ENCODE measurements around the gene NOS1.

Gene NOS1

DNA sequence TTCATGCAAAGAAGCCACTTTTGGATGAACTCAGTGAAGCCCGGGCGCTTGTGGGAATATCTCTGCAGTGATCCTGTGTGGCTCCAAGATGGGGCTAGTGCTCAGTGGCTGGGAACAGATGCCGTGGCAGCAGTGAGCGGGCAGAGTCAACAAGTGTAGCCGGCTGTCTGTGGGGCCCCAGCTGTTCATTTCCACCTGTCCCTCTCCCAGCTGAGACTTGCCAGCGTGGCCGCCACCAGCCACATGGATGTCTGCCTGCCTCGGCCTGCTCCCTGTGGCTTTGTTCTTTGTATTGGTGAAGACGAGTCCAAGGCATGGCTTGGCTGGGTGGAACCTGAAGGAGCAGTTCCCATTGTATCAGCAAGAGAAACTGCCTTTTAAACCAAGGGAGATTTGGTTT lies 77.3 kb downstream of the NOS1 start:
- ATAC-seq = no peak
- TF ChIP-seq, protein P1, sequence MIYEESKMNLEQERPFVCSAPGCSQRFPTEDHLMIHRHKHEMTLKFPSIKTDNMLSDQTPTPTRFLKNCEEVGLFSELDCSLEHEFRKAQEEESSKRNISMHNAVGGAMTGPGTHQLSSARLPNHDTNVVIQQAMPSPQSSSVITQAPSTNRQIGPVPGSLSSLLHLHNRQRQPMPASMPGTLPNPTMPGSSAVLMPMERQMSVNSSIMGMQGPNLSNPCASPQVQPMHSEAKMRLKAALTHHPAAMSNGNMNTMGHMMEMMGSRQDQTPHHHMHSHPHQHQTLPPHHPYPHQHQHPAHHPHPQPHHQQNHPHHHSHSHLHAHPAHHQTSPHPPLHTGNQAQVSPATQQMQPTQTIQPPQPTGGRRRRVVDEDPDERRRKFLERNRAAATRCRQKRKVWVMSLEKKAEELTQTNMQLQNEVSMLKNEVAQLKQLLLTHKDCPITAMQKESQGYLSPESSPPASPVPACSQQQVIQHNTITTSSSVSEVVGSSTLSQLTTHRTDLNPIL (CRISPR knock-in tag; IDR thresholded peaks at IDR 0.05; ENCODE audit: low read depth) = no peak
- TF ChIP-seq, protein P2, sequence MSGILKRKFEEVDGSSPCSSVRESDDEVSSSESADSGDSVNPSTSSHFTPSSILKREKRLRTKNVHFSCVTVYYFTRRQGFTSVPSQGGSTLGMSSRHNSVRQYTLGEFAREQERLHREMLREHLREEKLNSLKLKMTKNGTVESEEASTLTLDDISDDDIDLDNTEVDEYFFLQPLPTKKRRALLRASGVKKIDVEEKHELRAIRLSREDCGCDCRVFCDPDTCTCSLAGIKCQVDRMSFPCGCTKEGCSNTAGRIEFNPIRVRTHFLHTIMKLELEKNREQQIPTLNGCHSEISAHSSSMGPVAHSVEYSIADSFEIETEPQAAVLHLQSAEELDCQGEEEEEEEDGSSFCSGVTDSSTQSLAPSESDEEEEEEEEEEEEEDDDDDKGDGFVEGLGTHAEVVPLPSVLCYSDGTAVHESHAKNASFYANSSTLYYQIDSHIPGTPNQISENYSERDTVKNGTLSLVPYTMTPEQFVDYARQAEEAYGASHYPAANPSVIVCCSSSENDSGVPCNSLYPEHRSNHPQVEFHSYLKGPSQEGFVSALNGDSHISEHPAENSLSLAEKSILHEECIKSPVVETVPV (CRISPR knock-in tag; IDR thresholded peaks at IDR 0.05) = no peak
- TF ChIP-seq ZNF70 (CRISPR knock-in tag; IDR thresholded peaks at IDR 0.05) (no peak), ESRRG (CRISPR knock-in tag; IDR thresholded peaks at IDR 0.05) (no peak), ZFP3 (CRISPR knock-in tag; IDR thresholded peaks at IDR 0.05) (no peak)
- TF ChIP-seq, protein P3, sequence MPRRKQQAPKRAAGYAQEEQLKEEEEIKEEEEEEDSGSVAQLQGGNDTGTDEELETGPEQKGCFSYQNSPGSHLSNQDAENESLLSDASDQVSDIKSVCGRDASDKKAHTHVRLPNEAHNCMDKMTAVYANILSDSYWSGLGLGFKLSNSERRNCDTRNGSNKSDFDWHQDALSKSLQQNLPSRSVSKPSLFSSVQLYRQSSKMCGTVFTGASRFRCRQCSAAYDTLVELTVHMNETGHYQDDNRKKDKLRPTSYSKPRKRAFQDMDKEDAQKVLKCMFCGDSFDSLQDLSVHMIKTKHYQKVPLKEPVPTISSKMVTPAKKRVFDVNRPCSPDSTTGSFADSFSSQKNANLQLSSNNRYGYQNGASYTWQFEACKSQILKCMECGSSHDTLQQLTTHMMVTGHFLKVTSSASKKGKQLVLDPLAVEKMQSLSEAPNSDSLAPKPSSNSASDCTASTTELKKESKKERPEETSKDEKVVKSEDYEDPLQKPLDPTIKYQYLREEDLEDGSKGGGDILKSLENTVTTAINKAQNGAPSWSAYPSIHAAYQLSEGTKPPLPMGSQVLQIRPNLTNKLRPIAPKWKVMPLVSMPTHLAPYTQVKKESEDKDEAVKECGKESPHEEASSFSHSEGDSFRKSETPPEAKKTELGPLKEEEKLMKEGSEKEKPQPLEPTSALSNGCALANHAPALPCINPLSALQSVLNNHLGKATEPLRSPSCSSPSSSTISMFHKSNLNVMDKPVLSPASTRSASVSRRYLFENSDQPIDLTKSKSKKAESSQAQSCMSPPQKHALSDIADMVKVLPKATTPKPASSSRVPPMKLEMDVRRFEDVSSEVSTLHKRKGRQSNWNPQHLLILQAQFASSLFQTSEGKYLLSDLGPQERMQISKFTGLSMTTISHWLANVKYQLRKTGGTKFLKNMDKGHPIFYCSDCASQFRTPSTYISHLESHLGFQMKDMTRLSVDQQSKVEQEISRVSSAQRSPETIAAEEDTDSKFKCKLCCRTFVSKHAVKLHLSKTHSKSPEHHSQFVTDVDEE (CRISPR knock-in tag; IDR thresholded peaks at IDR 0.05) = no peak
- TF ChIP-seq, protein P4, sequence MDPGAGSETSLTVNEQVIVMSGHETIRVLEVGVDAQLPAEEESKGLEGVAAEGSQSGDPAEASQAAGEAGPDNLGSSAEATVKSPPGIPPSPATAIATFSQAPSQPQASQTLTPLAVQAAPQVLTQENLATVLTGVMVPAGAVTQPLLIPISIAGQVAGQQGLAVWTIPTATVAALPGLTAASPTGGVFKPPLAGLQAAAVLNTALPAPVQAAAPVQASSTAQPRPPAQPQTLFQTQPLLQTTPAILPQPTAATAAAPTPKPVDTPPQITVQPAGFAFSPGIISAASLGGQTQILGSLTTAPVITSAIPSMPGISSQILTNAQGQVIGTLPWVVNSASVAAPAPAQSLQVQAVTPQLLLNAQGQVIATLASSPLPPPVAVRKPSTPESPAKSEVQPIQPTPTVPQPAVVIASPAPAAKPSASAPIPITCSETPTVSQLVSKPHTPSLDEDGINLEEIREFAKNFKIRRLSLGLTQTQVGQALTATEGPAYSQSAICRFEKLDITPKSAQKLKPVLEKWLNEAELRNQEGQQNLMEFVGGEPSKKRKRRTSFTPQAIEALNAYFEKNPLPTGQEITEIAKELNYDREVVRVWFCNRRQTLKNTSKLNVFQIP (CRISPR knock-in tag; IDR thresholded peaks at IDR 0.05; ENCODE audit: borderline replicate concordance, low read depth) = no peak

DNA sequence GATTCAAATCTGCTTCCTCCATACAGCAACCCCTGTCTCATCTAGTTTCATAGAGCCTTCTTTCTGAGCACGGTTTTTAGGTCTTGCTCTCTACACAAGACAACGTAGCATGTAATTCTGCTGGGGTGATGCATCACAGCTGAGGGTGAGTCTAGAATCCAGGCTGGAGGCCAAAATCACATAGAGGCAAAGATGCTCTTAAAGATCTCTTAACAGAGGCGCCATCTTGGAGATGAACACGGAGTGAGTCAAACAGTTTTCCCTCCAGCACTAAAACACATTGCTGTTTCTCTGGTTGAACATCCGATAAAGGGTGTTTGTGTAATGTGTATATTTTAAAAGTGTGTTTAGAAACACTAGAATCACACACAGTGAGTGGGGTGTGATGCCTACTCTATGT lies 78.9 kb downstream of the NOS1 start:
- ATAC-seq = no peak
- TF ChIP-seq ESRRG (CRISPR knock-in tag; IDR thresholded peaks at IDR 0.05) (no peak), ZFP30 (CRISPR knock-in tag; IDR thresholded peaks at IDR 0.05) (no peak), ZNF565 (CRISPR knock-in tag; conservative IDR thresholded peaks at IDR 0.05; ENCODE audit: low read depth) (no peak), TCF4 (CRISPR knock-in tag; IDR thresholded peaks at IDR 0.05; ENCODE audit: borderline replicate concordance) (no peak), BACH2 (CRISPR knock-in tag; IDR thresholded peaks at IDR 0.05; ENCODE audit: borderline replicate concordance) (no peak), SNAI2 (CRISPR knock-in tag; IDR thresholded peaks at IDR 0.05) (no peak), OSR1 (CRISPR knock-in tag; IDR thresholded peaks at IDR 0.05) (no peak), ZC3H10 (CRISPR knock-in tag; IDR thresholded peaks at IDR 0.05) (no peak), ZNF8 (CRISPR knock-in tag; IDR thresholded peaks at IDR 0.05) (no peak), ISL1 (CRISPR knock-in tag; IDR thresholded peaks at IDR 0.05) (no peak)
- TF ChIP-seq, protein P3 (CRISPR knock-in tag; IDR thresholded peaks at IDR 0.05) = no peak
- TF ChIP-seq, protein P5, sequence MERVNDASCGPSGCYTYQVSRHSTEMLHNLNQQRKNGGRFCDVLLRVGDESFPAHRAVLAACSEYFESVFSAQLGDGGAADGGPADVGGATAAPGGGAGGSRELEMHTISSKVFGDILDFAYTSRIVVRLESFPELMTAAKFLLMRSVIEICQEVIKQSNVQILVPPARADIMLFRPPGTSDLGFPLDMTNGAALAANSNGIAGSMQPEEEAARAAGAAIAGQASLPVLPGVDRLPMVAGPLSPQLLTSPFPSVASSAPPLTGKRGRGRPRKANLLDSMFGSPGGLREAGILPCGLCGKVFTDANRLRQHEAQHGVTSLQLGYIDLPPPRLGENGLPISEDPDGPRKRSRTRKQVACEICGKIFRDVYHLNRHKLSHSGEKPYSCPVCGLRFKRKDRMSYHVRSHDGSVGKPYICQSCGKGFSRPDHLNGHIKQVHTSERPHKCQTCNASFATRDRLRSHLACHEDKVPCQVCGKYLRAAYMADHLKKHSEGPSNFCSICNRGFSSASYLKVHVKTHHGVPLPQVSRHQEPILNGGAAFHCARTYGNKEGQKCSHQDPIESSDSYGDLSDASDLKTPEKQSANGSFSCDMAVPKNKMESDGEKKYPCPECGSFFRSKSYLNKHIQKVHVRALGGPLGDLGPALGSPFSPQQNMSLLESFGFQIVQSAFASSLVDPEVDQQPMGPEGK (CRISPR knock-in tag; IDR thresholded peaks at IDR 0.05; ENCODE audit: borderline replicate concordance) = no peak

DNA sequence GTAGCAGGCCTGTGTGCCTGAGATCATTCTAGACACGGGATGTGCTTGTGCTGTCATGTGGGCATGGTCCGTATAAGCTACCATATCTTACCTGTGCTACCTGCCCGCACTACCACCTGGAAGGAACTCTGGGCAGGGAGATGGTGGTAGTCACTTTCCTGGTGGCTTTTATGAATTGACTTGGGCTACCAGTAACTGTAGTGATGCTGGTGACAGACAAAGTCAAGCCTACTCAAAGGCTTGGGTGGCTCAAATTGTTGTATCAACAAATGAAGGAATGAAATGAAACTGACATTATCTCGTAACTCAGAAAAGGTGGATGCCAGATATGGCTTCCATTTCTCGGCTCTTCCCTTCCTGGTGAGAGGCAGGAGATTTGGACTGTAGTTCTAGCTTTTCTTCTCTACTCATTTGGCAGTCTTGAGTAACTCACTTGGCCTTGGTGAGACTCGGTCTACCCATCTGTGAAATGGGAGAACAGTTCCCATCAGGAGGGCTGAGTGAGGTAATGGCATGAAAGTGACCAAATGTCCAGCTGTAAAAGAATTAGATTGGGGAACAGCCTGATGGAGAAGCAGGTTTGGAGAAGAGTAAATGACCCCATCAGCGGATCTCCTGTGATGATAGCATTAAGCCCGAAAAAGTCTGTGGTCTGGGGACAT lies 81.3 kb downstream of the NOS1 start:
- ATAC-seq = no peak
- TF ChIP-seq ESRRG (CRISPR knock-in tag; IDR thresholded peaks at IDR 0.05) = no peak
- TF ChIP-seq ZC3H10 (CRISPR knock-in tag; IDR thresholded peaks at IDR 0.05) = no peak
- no peak for TF ChIP-seq PPARA (CRISPR knock-in tag; IDR thresholded peaks at IDR 0.05; ENCODE audit: borderline replicate concordance)
- TF ChIP-seq BACH2 (CRISPR knock-in tag; IDR thresholded peaks at IDR 0.05; ENCODE audit: borderline replicate concordance) = no peak
- TF ChIP-seq SNAI2 (CRISPR knock-in tag; IDR thresholded peaks at IDR 0.05) = no peak
- TF ChIP-seq TOX (CRISPR knock-in tag; IDR thresholded peaks at IDR 0.05; ENCODE audit: borderline replicate concordance) = no peak
- TF ChIP-seq, protein P1 (CRISPR knock-in tag; IDR thresholded peaks at IDR 0.05; ENCODE audit: low read depth) = no peak
- TF ChIP-seq, protein P4 (CRISPR knock-in tag; IDR thresholded peaks at IDR 0.05; ENCODE audit: borderline replicate concordance, low read depth) = no peak
- no peak for TF ChIP-seq ISL1 (CRISPR knock-in tag; IDR thresholded peaks at IDR 0.05)
- no peak for TF ChIP-seq ZFP3 (CRISPR knock-in tag; IDR thresholded peaks at IDR 0.05)

Measured in SK-N-SH treated with all-trans-retinoic acid at 6 μM for 48 hours (cell line).